ENCODE data around the gene GNB1.
"Not testable (repeated sequence)": the region's sequence is repeated elsewhere in the genome, so short reads cannot be mapped to it uniquely, and the experiment has no call there.

- not testable (repeated sequence) for TF ChIP-seq POLR2A (IDR thresholded peaks at IDR 0.05; ENCODE audit: low read length); GATA1 (IDR thresholded peaks at IDR 0.05; ENCODE audit: low read depth, low read length)
Measured at GRCh38 chr1:1859970-1860697, 30.8 kb downstream of the GNB1 start.

All from erythroblast (primary cell).